SH-SY5Y (cell line): ENCODE data around the gene STK4.

Experiments
- GATA2 ChIP-seq: IDR thresholded peaks from 2 replicates; pipeline ENCODE4 v1.6.1; 2011; ENCODE audit warnings: mild to moderate bottlenecking, low read depth, low read length
- GATA3 ChIP-seq: IDR thresholded peaks from 2 replicates; pipeline ENCODE4 v1.6.1; 2011; ENCODE audit warnings: low read depth, mild to moderate bottlenecking, low read length, moderate library complexity

DNA sequence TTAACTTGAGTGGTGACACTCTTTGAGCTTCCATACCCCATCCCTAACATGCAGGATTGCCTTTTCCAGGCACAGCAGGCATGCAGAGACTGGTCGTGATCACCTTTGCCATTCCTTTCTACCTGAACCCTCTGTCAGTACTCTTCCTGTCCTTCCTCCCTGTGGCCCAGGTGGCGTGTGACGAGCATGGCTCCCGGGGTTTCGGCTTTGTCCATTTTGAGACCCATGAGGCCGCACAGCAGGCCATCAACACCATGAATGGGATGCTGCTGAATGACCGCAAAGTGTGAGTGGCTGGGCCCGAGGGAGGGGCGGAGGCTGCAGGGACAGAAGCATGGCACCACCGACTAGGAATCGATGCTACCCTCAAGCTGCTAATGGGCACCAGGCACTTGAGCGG is 49.7 kb upstream of the STK4 start:
- TF ChIP-seq GATA2 (no peak), GATA3 (no peak)
